GM18519 (cell line): ENCODE data around the gene TBCEL.

Experiments
- ATAC-seq: cut with Tn5 transposase; IDR thresholded peaks from one replicate; pipeline ENCODE4 v1.9.1; 2021; ENCODE audit warnings: mild to moderate bottlenecking, moderate library complexity; ENCODE audit not compliant: unreplicated experiment, low FRiP score

Gene TBCEL

DNA sequence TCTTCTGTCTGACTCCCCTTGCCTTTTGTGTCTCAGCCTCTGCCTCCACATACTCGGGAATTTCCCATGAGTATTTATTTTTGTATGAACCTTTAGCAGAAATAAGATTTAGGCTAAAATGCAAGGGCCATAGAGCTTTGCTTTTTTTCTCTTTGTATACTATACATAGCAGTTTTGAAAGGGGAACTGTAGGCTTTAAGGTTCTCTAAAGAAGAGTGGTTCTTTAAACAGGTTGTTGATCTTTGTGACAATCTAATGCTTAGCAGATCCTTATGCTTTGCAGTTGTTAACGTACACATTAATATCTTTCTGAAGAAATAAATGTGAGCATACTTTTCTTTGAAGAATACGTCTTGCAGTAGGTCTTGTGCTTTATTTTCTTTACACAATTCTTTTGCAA is 35.0 kb downstream of the TBCEL start:
- no peak for ATAC-seq

DNA sequence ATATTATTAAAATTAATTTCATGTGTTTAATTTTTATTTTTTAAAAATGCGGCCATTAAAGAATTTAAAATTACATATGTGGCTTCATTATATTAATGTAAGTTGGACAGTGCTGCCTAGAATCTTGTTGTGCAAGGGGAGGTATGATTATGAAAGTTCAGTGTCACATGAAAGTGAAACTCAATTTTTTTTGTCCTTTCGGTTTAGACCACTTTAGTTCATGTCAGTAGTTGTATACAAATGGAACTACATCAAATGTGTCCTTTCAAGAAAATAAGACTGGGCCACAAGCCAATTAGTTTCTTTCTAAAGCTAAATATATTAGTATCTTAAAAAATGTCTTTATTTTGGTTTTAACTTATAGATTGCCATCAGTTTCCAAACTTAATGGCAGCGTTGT is 35.7 kb downstream of the TBCEL start:
- peak; percentile 95 for ATAC-seq

DNA sequence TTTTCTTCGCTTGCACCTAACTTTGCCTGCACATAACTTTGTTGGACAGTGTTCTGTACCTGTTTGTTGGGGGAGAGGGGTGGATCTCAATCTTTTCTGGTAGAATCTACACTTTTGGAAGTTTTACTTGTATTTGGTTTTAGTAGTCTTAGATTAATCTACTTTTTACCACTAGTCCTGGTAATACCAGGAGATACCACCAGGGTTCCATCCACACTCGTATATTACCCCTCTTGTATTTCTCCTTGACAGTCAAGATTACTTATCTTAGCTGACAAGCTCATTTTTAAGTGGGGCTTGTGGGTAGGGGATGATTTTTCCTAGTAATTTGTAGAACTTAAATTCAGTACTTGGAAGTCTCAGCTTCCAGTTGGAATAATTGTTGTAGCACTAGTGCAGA is 39.8 kb downstream of the TBCEL start:
- no peak for ATAC-seq

DNA sequence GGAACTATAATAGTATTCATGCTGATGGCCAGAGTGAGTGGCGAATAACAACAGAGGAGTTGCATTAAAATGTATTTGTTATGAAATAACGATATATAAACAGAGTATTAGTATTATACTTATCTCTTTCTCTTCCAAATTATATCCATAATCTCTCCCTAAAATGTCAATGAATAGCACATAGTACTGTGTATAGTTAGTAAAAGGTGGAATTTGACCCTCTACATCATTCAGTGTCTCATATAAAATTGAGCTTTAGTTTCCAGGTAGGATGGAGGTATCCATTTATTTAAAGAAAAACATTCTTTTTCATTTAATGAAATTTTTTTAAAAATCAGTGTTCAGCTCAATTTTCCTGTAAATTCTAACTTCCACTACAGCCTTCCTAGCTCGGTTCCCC is 42.7 kb downstream of the TBCEL start:
- no peak for ATAC-seq

DNA sequence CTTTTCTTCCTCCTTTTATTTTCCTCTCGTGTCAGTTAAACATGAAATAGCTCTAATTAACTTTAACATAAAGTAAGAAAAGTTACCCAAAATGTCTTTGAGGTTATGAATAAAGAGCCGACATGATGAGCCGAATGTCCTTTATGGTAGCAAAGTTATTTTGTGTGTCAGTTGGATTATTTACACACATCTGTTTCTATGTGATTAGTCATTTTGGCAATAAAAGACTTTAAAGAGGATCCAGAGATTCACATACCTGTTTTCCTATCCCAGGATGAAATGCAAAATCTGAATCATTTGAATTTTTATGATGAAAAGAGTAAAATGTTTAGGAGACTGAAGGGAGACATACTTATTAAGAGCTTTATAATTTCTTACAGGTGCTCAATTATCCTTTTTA is 43.1 kb downstream of the TBCEL start:
- no peak for ATAC-seq

DNA sequence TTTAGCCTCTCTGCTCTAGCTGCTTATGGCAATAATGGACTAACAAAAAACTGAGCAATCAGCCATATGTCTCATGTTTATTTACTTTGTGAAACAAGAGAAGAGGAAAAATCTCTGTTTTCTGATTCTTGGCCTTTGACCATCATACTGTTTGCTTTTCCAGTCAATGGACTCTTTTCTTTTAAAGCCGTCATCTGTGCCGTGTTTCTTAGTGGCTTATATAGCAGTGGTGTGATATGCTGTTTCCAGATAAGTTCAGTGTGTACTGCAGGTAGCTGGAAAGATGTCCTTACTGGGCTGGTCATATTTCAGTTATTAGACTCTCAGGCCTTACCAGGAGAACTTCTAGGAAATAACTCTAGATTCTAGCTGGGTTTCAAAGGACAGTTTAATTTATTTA is 43.6 kb downstream of the TBCEL start:
- ATAC-seq: no peak

DNA sequence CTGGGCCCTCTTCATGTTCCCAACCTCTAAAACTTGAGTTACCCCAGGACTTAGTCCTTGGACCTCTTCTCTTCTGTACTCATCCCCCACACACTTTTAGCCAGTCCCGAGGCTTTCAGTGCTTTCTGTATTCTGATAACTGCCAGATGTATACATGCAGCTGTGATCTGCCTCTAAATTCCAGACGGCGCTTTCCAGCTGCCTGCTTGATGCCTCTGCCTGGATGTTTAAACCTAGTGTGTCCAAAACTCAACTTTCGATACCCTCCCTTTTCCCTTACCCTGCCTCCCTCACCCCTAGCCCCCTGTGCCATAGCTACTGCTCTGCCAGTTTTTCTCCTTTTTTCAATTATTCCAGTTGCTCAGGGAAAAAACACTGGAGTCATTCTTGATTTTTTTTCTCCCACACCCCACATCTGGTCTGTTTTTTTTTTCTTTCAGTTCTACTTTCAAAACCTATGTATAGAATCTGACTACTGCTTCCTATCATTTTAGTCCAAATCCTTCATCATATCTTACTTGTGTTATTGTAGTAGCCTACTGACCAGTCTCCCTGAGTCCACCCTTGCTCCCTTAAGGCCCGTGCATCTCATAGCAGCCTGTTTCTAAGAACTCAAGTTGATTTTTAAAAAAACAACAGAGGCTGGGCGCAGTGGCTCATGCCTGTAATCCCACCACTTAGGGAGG is 44.2 kb downstream of the TBCEL start:
- no peak for ATAC-seq

DNA sequence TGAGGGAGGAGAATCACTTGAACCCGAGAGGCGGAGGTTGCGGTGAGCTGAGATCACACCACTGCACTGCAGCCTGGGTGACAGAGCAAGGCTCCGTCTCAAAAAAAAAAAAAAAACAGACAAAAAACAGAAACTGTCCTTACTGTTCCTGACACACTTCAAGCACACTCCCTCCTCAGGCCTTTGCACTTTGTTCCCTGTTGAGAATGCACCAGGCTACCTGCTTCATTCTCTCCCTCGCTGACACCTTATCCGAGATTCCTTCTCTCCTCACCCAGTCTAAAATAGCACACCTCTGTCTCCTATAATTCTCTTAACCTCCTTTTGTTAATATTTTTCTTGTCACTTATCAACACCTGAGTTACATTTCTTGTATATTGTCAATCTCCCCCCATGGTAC is 44.9 kb downstream of the TBCEL start:
- no peak for ATAC-seq

DNA sequence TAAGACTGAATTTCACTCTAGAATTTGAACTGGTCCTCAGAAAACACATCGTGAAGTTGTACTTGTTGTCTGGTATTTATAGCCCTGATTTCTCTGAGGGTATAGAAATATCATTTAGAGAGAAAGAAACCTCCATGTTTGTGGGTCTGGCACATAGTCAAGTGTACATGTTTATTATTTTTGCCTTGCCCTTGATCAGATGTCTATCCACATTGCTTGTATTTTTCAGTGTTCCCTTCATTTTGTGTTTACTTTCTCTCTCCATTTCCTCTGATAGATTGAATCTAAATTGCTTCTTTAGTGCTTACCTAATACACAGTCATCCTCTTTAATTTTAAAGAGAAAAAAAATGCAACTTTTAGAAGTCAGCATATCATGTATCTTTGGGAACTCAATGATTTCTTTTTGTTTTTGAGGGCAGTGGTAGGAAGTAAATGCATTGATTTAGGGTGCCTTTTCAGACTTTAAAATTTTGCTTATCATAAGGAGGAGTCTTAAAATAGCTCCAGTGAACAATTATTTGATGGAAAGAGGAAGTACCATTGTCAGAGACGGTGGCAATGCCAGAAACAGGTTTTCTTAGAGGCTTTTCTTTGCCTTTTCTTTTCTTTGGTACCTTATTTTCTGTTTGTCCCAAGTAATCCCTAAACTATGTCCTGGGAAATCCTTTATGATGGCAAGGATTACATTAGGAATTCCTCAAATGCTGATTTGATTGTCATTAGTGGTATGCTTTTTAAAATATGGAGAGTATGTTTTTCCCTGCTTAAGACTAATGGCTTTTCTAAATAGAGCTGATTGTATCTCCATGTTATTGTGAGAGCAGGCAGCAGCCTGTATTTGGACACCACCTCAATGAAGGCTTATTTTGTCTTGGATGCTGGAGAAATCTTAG is 47.3 kb downstream of the TBCEL start:
- no peak for ATAC-seq

DNA sequence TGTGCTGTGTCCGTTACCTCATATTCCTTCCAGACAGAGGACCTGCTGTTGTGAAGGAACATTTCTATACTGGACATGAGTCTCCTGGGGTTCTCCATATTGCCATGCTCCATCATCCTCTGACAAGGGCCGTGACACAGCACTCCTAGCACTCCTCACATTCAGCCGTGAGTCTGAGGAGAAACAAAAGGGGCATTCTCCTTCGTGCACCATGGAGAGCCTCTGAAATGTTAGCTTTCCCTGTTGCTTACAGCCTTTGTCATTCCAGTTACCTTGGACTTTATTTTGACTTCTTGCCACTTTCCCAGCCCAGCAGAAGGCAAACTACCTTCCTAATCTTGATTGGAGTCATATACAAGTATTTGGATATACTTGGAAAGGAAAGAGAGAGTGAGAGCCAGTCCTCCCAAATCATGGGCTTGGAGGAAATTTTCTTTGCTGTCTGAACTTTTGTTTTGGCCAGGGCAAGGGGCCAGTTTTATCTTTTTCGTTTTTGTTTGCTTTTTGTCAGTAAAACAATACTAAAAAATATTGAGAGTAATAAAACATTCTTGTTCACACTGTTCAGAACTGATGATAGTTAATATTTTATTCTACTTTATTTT is 48.0 kb downstream of the TBCEL start:
- ATAC-seq: no peak

DNA sequence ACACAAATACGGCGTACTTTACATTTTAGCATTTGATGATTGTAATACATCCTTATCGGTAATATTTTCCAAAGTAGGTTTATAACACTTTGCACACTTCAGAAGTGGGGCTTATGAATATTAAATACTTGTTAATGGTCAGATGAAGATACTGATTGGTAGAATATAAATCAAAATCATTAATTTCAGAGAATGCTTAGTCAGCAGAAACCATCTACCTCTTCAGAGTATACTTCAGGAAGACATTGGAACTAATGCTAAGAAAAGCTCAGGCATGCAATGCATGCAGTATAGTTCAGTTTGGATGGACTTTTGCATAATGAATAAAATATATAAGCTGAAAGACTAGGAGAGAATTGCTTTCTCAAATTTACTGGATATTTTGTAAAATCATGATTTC is 57.4 kb downstream of the TBCEL start:
- no peak for ATAC-seq

DNA sequence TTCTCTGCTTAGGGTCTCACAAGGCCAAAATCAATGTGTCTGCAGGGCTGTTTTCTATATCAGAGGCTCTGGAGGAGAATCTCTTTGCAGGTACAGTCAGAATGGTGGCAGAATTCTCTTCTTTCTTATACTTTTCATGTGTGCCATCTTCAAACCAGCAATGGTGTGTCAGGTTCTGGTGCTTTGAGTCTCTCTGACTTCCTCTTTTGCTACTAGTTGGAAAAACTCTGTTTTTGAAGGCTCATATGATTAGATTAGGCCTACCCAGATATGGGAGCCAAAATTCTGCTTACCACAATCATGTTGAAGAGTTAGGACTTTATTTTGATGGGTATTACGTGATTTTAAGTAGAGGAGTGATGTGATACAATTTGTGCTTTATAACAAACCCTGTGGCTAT is 58.3 kb downstream of the TBCEL start:
- no peak for ATAC-seq

DNA sequence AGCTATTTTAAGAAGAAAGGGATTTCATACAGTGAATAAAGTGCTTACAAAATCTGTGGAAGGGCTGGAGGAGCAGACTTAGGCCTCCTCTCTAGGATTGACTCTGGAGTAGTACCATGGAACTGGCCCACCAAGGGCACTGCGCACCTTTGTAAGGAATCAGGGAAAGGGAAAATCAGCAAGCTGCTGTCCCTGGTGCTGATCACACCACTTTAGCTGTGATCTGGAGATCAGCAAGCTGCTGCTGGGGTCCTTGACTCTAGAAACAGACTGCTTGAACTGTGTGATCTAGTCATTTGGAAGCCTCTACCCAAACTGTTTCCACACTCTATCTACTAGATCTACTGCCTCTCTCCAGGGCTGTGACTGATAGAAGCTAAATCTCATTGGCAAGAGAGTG is 58.8 kb downstream of the TBCEL start:
- ATAC-seq: no peak

DNA sequence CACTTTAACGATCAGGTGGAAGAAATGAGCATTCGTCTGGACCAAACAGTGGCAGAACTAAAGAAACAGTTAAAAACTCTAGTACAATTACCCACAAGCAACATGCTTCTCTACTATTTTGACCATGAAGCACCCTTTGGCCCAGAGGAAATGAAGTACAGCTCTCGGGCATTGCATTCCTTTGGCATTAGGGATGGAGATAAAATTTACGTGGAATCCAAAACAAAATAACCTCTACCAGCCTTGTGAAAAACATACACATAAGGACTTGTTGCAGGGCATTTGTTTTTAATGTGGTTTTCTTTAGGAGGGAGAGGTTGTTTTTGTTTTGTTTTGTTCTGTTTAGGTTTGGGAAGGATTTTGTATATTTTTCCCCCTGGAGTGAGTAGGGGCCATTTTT is 63.0 kb downstream of the TBCEL start:
- ATAC-seq: no peak

DNA sequence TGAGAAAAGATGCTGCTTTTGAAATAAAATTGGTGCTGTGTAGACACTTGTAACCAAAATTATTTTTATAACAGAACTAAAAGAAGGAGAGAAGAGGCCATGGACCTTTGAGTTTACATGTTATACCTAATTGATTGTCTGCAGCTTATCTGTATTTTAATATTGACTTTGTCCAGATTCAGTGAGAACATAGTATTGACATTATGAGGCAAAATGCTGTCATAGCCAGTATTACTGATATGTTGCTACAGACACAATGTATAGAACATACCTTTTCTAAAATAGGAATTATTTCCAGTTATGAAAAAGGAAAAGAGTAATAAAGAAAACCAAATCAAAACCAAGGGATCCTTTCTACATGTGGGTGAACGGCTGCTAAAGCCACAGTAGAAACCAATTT is 65.7 kb downstream of the TBCEL start:
- no peak for ATAC-seq

DNA sequence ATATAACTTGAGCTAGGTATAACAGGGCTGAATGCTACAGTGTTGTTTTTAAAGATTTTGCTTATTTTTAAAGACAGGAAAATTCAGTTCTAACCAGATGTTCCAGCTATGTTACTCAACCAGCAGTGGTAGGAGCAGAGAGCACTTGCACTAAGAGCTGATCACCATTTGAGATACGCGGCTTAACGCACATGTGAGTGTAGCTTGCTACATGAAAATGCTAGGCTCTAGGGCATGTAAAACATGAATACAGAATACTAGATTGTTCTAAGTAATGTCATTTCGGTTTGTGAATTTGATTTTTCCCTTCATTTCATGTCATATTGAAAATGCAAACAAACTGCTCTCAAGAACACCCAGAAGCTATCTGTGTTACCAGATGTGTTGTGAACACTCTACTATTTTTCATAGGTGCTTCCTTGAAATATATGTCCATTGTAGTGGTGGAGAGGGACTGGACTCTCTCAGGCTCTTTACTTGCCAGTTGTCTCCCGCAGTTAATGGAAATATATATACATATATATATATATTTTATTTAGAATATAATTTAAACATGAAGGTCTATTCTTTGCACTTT is 66.3 kb downstream of the TBCEL start:
- ATAC-seq: no peak

DNA sequence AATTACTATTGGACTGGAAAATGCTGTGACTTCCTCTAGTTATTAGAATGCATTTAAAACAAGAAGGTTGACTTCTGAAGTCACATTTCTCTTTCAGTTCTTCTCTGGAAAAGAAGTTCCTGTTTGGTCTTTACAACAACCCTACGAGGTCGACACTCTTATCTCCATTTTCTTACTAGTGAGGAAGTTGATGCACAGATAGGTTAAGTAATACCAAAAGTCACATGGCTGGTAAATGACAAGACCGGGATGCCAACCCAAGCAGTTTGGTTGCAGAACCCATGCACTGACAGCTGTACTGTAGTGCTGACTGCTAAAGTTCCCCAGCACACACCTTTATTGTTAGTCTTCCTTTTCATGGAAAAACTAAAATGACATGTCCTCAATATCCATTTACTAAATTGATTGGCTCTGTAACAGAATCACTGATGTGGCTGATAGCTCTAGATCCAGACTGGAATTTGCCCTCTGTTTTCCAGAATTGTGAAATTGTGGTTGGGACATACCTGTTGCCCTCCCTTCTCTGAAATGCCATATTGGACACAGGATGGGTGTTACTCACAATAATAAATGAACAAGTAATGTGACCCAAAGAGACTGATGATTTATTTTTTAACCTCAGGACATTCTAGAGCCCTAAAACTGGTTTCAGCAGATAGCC is 67.7 kb downstream of the TBCEL start:
- ATAC-seq: no peak

DNA sequence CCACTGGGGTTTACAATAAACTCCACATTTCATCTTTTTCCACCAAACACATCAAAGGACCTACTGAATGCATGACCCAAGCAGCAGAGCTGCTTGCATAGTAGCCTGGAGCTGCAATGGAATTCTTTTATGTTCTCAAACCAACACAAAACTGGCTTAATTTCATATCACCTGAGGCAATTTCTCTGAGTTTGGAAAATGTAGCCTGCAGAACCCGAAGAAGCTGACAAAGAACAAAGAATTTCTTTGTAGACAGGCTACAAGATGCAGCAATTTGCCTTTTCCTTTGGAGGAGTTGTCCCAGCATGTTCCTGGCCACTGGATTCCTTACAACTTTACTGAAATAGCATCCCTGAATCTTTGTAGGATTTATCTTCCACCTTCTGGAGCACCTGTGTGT is 71.7 kb downstream of the TBCEL start:
- ATAC-seq: no peak

DNA sequence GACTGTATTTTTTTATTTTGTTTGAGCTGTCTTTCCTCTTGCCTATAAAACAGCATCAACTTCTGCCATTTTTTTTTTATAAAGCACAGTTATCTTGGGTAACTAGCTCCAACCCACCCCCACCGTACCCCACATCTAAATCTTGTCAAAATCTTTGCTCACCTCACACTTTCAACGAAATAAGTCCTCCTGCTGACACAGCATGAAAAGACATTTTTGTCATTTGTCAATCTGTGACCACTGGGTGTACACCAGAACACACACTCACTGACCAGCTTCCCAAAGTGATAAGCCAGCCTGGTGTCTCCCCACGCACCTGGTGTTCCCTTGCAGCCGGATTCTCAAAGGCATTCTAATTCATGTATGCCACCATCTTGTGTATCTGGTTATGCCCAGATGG is 75.5 kb downstream of the TBCEL start:
- ATAC-seq: no peak

DNA sequence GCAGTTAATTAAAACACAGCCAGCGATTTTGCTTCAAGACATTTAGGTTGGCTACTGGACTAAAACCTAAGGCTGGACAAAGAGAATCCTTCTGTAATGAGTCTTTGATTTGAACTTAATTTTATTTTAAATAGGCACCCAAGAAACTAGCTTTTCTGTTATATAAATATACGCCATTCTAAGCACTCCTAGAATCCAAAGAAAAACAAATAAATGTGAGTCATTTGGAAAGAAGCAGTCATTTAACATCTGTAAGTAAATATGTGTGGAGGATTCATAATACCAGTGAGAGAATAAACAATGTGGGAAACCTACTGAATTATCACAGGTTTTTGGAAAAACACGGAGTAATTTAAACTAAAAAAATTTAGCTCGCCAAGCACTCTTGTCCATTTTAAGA is 76.0 kb downstream of the TBCEL start:
- no peak for ATAC-seq

DNA sequence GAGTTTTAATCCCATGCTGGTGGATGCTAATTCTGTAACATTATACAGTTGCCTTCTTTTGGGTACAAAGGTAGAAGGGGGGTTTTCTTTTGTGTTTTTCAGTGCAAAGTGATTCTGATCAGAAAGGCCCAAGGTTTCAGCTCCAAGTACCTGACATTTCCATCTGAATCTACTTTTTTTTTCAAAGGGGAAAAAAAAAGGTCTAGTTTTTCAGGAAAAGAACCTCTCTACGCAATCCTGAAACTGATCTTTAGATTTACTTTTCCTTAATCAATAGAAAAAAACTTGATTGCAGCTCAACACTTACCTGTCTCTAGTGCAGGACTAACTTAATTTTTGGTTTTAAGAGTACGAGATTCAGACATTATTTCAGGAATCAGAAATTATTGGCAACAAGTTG is 77.0 kb downstream of the TBCEL start, which contains the start of gene TECTA:
Gene TECTA, plus strand, starts transcription at position 301 of the 400 bp plus-strand sequence. CDS start 1,423 bp downstream, outside the sequence.
- ATAC-seq: no peak
